ENCODE results near the gene CAMTA1. TPM values are rescaled to one million over a fixed set of nuclear protein-coding genes. Genes with fewer than 3 reads are reported as not detected.

CAMTA1 gene
- total RNA-seq, 2 donors from 2014 or later, result 100 to 102 TPM

DNA sequence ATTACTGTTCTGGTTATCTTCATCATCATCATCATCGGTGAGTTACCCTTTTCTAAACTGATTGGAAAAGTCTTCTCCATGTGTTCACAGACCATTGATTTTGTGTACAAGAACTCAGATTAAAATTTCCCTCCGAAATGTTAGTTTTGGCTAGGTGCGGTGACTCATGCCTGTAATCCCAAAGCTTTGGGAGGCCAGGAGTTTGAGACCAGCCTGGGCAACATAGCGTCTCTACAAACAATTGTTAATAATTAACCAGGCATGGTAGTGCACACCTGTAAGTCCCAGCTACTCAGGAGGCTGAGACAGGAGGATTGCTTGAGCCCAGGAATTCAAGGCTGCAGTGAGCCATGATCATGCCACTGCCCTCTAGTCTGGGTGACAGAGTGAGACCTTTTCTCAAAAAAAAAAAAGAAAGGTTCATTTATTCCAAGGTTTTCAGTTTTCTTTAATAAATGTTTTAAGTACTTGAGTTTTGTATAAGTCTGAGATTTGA lies 992.9 kb downstream of the CAMTA1 start:
- Histone ChIP-seq H3K4me1 (replicated peaks) (no peaks in the 10 kb centered on the region), H3K27ac (no peak overlapping the region), H3K36me3 (no peaks in the 10 kb centered on the region), H3K4me3 (no peak overlapping the region), H3K9me3 (no peaks in the 10 kb centered on the region), H3K27me3 (replicated peaks; ENCODE audit: insufficient read depth) (no peaks in the 10 kb centered on the region)
- WGBS, result 86% methylated on average over 4 of the region's 4 CpGs
- no peak for DNase-seq (ENCODE audit: low spot score)
- TF ChIP-seq POLR2AphosphoS5 (IDR thresholded peaks at IDR 0.05), result no peak
- no peak for TF ChIP-seq POLR2A (IDR thresholded peaks at IDR 0.05)
- TF ChIP-seq, protein P1, sequence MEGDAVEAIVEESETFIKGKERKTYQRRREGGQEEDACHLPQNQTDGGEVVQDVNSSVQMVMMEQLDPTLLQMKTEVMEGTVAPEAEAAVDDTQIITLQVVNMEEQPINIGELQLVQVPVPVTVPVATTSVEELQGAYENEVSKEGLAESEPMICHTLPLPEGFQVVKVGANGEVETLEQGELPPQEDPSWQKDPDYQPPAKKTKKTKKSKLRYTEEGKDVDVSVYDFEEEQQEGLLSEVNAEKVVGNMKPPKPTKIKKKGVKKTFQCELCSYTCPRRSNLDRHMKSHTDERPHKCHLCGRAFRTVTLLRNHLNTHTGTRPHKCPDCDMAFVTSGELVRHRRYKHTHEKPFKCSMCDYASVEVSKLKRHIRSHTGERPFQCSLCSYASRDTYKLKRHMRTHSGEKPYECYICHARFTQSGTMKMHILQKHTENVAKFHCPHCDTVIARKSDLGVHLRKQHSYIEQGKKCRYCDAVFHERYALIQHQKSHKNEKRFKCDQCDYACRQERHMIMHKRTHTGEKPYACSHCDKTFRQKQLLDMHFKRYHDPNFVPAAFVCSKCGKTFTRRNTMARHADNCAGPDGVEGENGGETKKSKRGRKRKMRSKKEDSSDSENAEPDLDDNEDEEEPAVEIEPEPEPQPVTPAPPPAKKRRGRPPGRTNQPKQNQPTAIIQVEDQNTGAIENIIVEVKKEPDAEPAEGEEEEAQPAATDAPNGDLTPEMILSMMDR (IDR thresholded peaks at IDR 0.05), result no peak
- intact Hi-C loops (cut with DNase I), result no loop called here

GRCh38 chr1:7780976-7781375 lies 995.7 kb downstream of the CAMTA1 start:
- Histone ChIP-seq H3K36me3 (no peaks in the 10 kb centered on the region), H3K27ac (no peak overlapping the region), H3K4me1 (replicated peaks) (no peaks in the 10 kb centered on the region), H3K9me3 (no peaks in the 10 kb centered on the region), H3K4me3 (no peak overlapping the region), H3K27me3 (replicated peaks; ENCODE audit: insufficient read depth) (no peaks in the 10 kb centered on the region)
- intact Hi-C loops (cut with DNase I), result no loop called here
- TF ChIP-seq, protein P1 (IDR thresholded peaks at IDR 0.05), result no peak
- TF ChIP-seq POLR2AphosphoS5 (IDR thresholded peaks at IDR 0.05) (no peak), POLR2A (IDR thresholded peaks at IDR 0.05) (no peak)
- DNase-seq (ENCODE audit: low spot score), result no peak
- 92% methylated on average over 9 of the region's 9 CpGs for WGBS

DNA sequence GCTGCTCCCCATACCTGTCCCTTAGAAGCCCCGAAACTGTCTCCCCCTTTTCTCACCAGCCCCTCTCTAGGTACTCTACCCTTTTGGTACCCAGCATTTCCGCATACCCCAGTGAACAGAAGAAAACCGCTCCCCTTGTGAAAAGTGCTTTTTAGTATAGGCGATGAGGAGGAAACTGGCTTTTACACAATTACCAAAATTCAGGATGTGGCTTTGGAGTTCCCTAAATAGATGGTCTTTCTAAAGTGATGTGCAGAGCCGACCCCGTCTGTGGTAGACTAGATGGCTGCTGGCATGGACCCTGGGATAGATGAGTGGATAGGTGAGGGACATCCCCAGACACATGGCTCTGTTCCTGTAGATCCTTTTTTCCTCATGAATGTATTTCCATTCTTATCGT lies 996.2 kb downstream of the CAMTA1 start:
- TF ChIP-seq POLR2A (IDR thresholded peaks at IDR 0.05) (no peak), POLR2AphosphoS5 (IDR thresholded peaks at IDR 0.05) (no peak)
- TF ChIP-seq, protein P1 (IDR thresholded peaks at IDR 0.05), result no peak
- no peaks in the 10 kb centered on the region for H3K36me3 ChIP-seq
- intact Hi-C loops (cut with DNase I), result no loop called here
- WGBS, result 73% methylated on average over 7 of the region's 7 CpGs
- no peaks in the 10 kb centered on the region for H3K27me3 ChIP-seq (replicated peaks; ENCODE audit: insufficient read depth)
- no peak overlapping the region for H3K4me3 ChIP-seq
- no peaks in the 10 kb centered on the region for H3K4me1 ChIP-seq (replicated peaks)
- DNase-seq (ENCODE audit: low spot score), result no peak
- H3K9me3 ChIP-seq, result no peaks in the 10 kb centered on the region
- no peak overlapping the region for H3K27ac ChIP-seq

DNA sequence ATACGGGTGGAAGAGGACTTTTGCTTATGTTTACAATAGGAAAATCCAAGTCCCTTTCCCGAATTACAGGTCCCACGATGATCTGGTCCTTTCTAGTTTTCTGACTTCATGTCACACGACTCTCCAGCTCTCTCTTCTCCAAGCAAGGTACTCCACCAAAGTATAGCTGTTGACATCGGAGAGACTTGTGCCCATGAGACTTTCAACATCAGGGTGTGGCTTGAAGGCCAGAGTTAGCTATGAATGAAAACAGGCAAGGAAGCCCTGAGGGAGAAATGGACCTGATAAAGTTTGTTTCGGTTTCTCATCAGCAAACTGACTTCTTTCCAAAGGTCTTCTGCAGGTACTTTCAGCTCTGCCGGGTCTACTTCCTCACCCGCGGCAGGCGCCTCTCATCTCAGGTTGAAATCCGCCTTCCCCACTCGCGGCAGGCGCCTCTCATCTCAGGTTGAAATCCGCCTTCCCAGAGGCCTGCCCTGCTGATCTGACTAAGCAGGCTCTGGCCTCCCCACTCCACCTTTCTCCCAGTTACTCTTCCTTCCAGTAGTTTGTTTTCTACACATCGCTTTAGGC lies 996.8 kb downstream of the CAMTA1 start:
- Histone ChIP-seq H3K36me3 (no peaks in the 10 kb centered on the region), H3K9me3 (no peaks in the 10 kb centered on the region), H3K27me3 (replicated peaks; ENCODE audit: insufficient read depth) (no peaks in the 10 kb centered on the region), H3K4me1 (replicated peaks) (no peaks in the 10 kb centered on the region), H3K4me3 (no peak overlapping the region), H3K27ac (no peak overlapping the region)
- DNase-seq (ENCODE audit: low spot score), result no peak
- TF ChIP-seq, protein P1 (IDR thresholded peaks at IDR 0.05), result no peak
- no peak for TF ChIP-seq POLR2AphosphoS5 (IDR thresholded peaks at IDR 0.05)
- TF ChIP-seq POLR2A (IDR thresholded peaks at IDR 0.05), result no peak
- intact Hi-C loops (cut with DNase I), result no loop called here
- WGBS, result 75% methylated on average over 16 of the region's 16 CpGs

DNA sequence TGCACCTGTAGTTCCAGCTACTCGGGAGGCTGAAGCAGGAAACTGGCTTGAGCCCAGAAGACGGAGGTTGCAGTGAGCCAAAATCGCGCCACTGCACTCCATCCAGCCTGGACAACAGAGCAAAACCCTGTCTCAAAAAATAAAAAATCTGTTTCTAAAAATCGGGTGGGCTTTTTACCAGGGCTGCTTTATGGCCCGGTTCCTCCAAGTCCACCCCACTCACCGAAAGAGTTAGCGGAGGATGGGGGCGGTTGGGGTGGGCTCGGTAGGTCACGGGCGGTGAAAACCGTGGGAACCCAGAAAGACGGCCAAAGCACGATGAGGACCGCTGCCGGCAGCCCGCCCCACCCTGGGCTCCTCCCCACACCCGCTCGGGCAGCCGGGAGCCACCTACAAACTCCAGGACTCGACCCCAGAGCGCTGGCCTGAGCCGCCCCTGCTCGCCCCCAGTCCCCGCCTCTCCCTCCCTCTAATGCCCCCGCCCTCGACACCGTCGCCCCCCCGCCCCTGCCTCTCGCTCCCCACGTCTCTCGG lies 998.0 kb downstream of the CAMTA1 start:
- TF ChIP-seq, protein P1 (IDR thresholded peaks at IDR 0.05), result no peak
- TF ChIP-seq POLR2A (IDR thresholded peaks at IDR 0.05) (no peak), POLR2AphosphoS5 (IDR thresholded peaks at IDR 0.05) (no peak)
- DNase-seq (ENCODE audit: low spot score), result no peak
- H3K4me1 ChIP-seq (replicated peaks), result no peaks in the 10 kb centered on the region

More for the DNA sequence above, 998.0 kb downstream of the CAMTA1 start:
- Histone ChIP-seq H3K27me3 (replicated peaks; ENCODE audit: insufficient read depth) (no peaks in the 10 kb centered on the region), H3K27ac (peak overlapping the region; percentile 91 to 94), H3K9me3 (no peaks in the 10 kb centered on the region), H3K4me3 (peak overlapping the region; percentile 51 to 66), H3K36me3 (no peaks in the 10 kb centered on the region)
- intact Hi-C loops (cut with DNase I), result no loop called here
- WGBS, result under 1% methylated on average over 26 of the region's 34 CpGs

Measured in prostate gland (tissue), 2 donors.